Measurements from ENCODE around the gene THAP11.

Gene THAP11

DNA sequence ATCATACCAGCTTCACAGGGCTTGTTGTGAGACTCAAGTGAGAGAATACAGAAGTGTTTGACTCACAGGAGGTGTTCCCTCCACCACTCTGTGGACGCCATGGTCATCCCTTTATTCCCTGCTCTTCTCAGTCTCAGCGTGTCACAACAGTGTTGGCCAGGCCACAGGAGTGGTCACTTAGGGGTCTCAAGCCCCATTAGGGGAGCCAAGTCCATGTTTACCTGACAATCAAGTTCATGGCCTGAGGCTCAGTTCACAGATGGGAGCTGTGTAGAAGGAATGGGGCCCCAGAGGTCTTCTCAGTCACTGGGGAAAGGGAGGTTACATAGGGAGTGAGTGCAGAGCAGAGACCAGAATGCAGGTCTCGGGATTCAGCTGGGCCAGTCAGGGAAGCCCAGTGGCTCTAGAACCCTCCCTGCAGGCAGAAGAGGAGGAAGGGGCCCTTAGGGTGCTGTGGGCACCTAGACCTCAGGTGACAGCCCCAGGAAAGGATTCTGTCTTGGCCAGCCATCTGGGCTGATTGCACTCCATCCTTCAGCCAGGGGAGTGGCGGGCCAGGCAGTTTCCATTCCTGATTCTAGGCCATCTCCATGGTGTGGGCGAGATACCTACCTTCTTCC lies 14.9 kb downstream of the THAP11 start:
- H3K27me3 ChIP-seq (ENCODE audit: insufficient read depth, poor library complexity, severe bottlenecking) = no peaks in the 10 kb centered on the region
- DNase-seq (ENCODE audit: low read depth in 1 of 2, low spot score in 1 of 2) = no peak
- H3K27ac ChIP-seq (replicated peaks) = no peak overlapping the region; the same call in 1 of the 2 replicates
- no peak overlapping the region for H3K4me3 ChIP-seq (replicated peaks; ENCODE audit: insufficient read depth, low read length)
- TF ChIP-seq, protein P1, sequence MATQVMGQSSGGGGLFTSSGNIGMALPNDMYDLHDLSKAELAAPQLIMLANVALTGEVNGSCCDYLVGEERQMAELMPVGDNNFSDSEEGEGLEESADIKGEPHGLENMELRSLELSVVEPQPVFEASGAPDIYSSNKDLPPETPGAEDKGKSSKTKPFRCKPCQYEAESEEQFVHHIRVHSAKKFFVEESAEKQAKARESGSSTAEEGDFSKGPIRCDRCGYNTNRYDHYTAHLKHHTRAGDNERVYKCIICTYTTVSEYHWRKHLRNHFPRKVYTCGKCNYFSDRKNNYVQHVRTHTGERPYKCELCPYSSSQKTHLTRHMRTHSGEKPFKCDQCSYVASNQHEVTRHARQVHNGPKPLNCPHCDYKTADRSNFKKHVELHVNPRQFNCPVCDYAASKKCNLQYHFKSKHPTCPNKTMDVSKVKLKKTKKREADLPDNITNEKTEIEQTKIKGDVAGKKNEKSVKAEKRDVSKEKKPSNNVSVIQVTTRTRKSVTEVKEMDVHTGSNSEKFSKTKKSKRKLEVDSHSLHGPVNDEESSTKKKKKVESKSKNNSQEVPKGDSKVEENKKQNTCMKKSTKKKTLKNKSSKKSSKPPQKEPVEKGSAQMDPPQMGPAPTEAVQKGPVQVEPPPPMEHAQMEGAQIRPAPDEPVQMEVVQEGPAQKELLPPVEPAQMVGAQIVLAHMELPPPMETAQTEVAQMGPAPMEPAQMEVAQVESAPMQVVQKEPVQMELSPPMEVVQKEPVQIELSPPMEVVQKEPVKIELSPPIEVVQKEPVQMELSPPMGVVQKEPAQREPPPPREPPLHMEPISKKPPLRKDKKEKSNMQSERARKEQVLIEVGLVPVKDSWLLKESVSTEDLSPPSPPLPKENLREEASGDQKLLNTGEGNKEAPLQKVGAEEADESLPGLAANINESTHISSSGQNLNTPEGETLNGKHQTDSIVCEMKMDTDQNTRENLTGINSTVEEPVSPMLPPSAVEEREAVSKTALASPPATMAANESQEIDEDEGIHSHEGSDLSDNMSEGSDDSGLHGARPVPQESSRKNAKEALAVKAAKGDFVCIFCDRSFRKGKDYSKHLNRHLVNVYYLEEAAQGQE (IDR thresholded peaks at IDR 0.05; ENCODE audit: insufficient replicate concordance, low read depth) = no peak
- no peak for TF ChIP-seq SPI1 (IDR thresholded peaks at IDR 0.05; ENCODE audit: borderline replicate concordance, low read depth)
- no peak for TF ChIP-seq POLR2AphosphoS5 (IDR thresholded peaks at IDR 0.05; ENCODE audit: low read depth)
- TF ChIP-seq, protein P2, sequence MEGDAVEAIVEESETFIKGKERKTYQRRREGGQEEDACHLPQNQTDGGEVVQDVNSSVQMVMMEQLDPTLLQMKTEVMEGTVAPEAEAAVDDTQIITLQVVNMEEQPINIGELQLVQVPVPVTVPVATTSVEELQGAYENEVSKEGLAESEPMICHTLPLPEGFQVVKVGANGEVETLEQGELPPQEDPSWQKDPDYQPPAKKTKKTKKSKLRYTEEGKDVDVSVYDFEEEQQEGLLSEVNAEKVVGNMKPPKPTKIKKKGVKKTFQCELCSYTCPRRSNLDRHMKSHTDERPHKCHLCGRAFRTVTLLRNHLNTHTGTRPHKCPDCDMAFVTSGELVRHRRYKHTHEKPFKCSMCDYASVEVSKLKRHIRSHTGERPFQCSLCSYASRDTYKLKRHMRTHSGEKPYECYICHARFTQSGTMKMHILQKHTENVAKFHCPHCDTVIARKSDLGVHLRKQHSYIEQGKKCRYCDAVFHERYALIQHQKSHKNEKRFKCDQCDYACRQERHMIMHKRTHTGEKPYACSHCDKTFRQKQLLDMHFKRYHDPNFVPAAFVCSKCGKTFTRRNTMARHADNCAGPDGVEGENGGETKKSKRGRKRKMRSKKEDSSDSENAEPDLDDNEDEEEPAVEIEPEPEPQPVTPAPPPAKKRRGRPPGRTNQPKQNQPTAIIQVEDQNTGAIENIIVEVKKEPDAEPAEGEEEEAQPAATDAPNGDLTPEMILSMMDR (IDR thresholded peaks at IDR 0.05; ENCODE audit: insufficient read depth, low read length) = no peak
- no peak for TF ChIP-seq GABPA (IDR thresholded peaks at IDR 0.05; ENCODE audit: low read depth)

DNA sequence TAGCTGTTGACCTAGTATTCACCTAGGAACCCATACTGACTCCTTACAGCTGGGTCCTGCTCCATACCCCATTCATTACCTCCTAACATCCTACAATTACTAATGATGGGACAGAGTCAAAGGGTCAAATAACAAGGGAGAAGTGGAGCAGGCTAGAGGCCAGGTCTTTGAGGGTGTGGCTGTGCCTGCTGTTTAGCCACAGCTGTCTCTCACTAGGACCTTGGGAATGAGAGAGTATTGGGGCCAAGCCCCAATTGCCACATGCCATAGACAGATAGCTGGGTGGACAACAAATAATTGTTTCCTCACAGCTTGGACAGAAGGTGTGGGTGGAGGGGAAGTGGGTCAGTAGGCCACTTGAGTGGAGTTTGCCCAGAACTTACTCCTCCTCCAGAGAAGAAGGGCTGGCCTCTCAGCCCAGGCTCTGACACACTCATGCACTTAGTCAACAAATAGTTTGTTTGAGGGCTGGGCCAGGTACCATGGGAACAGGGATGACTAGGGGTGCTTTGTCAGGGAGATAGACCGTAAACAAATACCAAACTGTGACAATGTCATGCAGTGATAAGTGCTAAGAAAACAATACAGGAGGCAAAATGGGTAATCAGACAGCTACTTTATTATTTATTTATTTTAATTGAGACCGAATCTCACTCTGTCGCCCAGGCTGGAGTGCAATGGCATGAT lies 15.6 kb downstream of the THAP11 start:
- no peaks in the 10 kb centered on the region for H3K27me3 ChIP-seq (ENCODE audit: insufficient read depth, poor library complexity, severe bottlenecking)
- H3K27ac ChIP-seq (replicated peaks) = peak overlapping the region; percentile 33
- no peak for DNase-seq (ENCODE audit: low read depth in 1 of 2, low spot score in 1 of 2)
- H3K4me3 ChIP-seq (replicated peaks; ENCODE audit: insufficient read depth, low read length) = no peak overlapping the region
- TF ChIP-seq, protein P2 (IDR thresholded peaks at IDR 0.05; ENCODE audit: insufficient read depth, low read length) = no peak
- no peak for TF ChIP-seq GABPA (IDR thresholded peaks at IDR 0.05; ENCODE audit: low read depth)
- no peak for TF ChIP-seq SPI1 (IDR thresholded peaks at IDR 0.05; ENCODE audit: borderline replicate concordance, low read depth)
- TF ChIP-seq, protein P1 (IDR thresholded peaks at IDR 0.05; ENCODE audit: insufficient replicate concordance, low read depth) = no peak

DNA sequence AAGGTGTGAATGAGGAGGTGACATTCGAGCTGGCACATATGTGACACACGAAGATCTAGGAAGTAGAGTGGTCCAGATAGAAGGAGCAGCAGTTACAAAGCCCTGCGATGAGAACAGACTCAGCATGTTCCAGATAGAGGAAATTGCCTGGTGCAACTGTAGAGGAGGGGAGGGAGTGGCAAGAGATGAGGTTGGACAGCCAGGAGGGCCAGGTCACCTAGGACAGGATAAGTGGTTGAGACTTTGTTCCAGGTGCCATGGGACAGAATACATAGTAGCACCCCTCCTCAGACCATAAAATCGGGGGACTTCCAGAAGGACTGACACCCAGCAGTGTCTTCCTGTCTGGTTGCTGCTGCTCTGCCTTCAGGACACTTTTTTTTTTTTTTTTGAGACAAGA lies 16.4 kb downstream of the THAP11 start:
- peak overlapping the region; percentile 33 for H3K27ac ChIP-seq (replicated peaks)

More for the DNA sequence above, 16.4 kb downstream of the THAP11 start:
- no peak for DNase-seq (ENCODE audit: low read depth in 1 of 2, low spot score in 1 of 2)
- Histone ChIP-seq H3K27me3 (ENCODE audit: insufficient read depth, poor library complexity, severe bottlenecking) (no peaks in the 10 kb centered on the region), H3K4me3 (replicated peaks; ENCODE audit: insufficient read depth, low read length) (no peak overlapping the region)
- no peak for TF ChIP-seq SPI1 (IDR thresholded peaks at IDR 0.05; ENCODE audit: borderline replicate concordance, low read depth)
- TF ChIP-seq, protein P1 (IDR thresholded peaks at IDR 0.05; ENCODE audit: insufficient replicate concordance, low read depth) = no peak
- no peak for TF ChIP-seq GABPA (IDR thresholded peaks at IDR 0.05; ENCODE audit: low read depth)

Measured in HL-60 (cell line).